WERI-Rb-1 (cell line): ENCODE measurements around the gene APOBEC3A.
"Not testable (repeated sequence)": the region's sequence is repeated elsewhere in the genome, so short reads cannot be mapped to it uniquely, and the experiment has no call there.

Experiments used
- DNase-seq: peaks from one replicate; pipeline ENCODE4 v3.0.0-alpha.2; 2020
- H3K27ac ChIP-seq: fragments of 250-450 bp; sonication (Bioruptor Pico); 2 replicates; pipeline ENCODE4 v1.5.1; 2020; ENCODE audit warnings: mild to moderate bottlenecking, moderate library complexity
- H3K27me3 ChIP-seq: fragments of 250-450 bp; sonication (Bioruptor Pico); 2 replicates; pipeline ENCODE4 v1.5.1; 2021; ENCODE audit warnings: mild to moderate bottlenecking, low read depth, moderate library complexity; ENCODE audit not compliant: insufficient read depth, severe bottlenecking
- H3K36me3 ChIP-seq: fragments of 250-450 bp; sonication (Bioruptor Pico); 2 replicates; pipeline ENCODE4 v1.5.1; 2020; ENCODE audit warnings: mild to moderate bottlenecking, moderate library complexity
- H3K4me3 ChIP-seq: 2 replicates; pipeline ENCODE4 v1.5.1; 2011; ENCODE audit warnings: low read depth, mild to moderate bottlenecking, control low read depth, low read length
- H3K9me3 ChIP-seq: fragments of 250-450 bp; sonication (Bioruptor Pico); 2 replicates; pipeline ENCODE4 v1.5.1; 2021; ENCODE audit warnings: mild to moderate bottlenecking, moderate library complexity; ENCODE audit not compliant: severe bottlenecking
- CTCF ChIP-seq: IDR thresholded peaks from 2 replicates; pipeline ENCODE4 v1.5.1; 2011; ENCODE audit warnings: low read depth, mild to moderate bottlenecking, control low read depth, inconsistent platforms, low read length

APOBEC3A gene

DNA sequence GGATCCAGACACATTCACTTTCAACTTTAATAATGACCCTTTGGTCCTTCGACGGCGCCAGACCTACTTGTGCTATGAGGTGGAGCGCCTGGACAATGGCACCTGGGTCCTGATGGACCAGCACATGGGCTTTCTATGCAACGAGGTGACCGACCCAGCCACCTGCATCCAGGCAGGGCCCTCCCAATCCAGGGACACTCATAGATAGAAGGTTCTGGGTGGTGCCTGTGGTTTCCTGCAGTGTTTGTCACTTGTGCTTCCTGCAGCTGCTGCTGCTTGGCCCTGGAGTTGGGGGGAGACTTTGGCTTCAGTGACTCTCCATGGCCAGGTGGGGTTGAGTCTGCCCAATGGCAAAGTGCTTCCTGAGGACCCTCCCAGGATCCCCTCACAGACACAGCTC, 32.1 kb downstream of the APOBEC3A start:
- no peak for DNase-seq
- no peaks in the 10 kb centered on the region for H3K36me3 ChIP-seq
- no peak overlapping the region for H3K4me3 ChIP-seq
- H3K27ac ChIP-seq, result no peak overlapping the region
- no peaks in the 10 kb centered on the region for H3K9me3 ChIP-seq
- no peaks in the 10 kb centered on the region for H3K27me3 ChIP-seq
- no peak for TF ChIP-seq CTCF

GRCh38 chr22:38992871-38993371, 35.5 kb downstream of the APOBEC3A start:
- H3K27ac ChIP-seq, H3K4me3 ChIP-seq, H3K27me3 ChIP-seq, H3K36me3 ChIP-seq, H3K9me3 ChIP-seq: not testable (repeated sequence)
- DNase-seq, result peak; percentile 81

- DNase-seq, result no peak
- no peak for TF ChIP-seq CTCF
- no peaks in the 10 kb centered on the region for H3K27me3 ChIP-seq
- peaks cover 3% of the 10 kb centered on the region for H3K9me3 ChIP-seq
- H3K36me3 ChIP-seq, result no peaks in the 10 kb centered on the region
- no peak overlapping the region for H3K4me3 ChIP-seq
- no peak overlapping the region for H3K27ac ChIP-seq
Measured at GRCh38 chr22:38996105-38996504, 38.7 kb downstream of the APOBEC3A start.

DNA sequence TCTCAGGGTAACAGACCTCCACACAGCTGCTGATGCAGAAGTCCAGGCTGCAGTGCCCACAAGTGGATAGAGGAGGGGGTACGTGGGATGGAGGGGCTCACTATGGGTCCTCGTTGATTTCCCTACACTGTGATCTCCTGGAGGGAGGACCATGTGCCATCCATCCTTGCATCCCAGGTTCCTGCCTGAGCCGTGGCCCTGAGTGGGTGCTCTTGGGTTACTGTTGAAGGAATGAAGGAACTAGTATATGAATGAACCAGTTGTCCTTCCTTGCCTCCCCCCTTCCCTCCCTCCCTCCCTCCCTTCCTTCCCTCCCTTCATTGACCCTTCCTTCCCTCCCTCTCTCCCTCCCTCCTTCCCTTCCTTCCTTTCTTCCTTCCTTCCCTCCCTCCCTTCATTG, 40.1 kb downstream of the APOBEC3A start:
- TF ChIP-seq CTCF, result no peak
- Histone ChIP-seq H3K27ac (no peak overlapping the region), H3K36me3 (no peaks in the 10 kb centered on the region), H3K4me3 (no peak overlapping the region), H3K27me3 (no peaks in the 10 kb centered on the region), H3K9me3 (peaks cover 3% of the 10 kb centered on the region)
- DNase-seq, result no peak

DNA sequence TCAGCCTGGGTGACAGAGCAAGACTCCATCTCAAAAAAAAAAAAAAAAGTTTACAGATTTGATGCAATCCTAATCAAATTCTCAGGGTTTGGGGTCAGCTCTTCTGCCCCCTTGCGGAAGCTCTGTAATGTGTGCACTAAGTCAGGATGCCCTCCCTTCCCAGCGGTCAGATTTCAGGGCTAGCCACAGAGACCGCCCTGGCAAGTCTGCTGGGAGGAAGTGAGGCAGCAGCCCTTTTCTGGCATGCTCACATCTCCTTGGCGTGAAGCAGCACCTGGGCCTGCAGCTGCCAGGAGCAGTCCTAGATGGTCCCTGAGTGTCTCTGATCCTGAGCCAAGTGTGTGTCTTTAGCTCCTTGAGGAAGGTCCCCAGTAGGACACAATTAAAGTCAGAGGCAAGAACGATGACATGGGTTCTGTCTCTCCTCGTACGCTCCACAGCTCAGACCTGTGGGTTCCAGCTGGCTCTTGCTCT, 45.8 kb downstream of the APOBEC3A start:
- no peak overlapping the region for H3K4me3 ChIP-seq
- peak; percentile 49 for TF ChIP-seq CTCF
- no peak overlapping the region for H3K27ac ChIP-seq
- peak; percentile 63 for DNase-seq
- H3K27me3 ChIP-seq, result no peaks in the 10 kb centered on the region
- H3K36me3 ChIP-seq, result no peaks in the 10 kb centered on the region
- H3K9me3 ChIP-seq, result no peaks in the 10 kb centered on the region

DNA sequence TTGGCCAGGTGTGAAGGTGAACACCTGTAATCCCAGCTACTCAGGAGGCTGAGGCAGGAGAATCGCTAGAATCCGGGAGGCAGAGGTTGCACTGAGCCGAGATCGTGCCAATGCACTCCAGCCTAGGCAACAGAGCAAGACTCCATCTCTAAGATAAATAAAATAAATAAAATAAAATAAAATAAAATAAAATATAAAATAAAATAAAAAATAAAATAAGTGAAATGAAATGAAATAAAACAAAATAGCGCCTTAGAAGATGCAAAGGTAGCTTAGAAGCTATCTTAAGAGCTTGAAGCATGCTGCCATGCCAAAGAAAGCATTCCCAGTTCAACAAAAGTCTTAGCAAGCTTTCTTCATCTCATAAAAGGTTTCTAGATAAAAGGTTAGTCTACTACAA, 49.8 kb downstream of the APOBEC3A start:
- no peaks in the 10 kb centered on the region for H3K36me3 ChIP-seq
- no peak for TF ChIP-seq CTCF
- no peaks in the 10 kb centered on the region for H3K27me3 ChIP-seq
- no peak overlapping the region for H3K27ac ChIP-seq
- H3K4me3 ChIP-seq, result no peak overlapping the region
- no peaks in the 10 kb centered on the region for H3K9me3 ChIP-seq
- no peak for DNase-seq

DNA sequence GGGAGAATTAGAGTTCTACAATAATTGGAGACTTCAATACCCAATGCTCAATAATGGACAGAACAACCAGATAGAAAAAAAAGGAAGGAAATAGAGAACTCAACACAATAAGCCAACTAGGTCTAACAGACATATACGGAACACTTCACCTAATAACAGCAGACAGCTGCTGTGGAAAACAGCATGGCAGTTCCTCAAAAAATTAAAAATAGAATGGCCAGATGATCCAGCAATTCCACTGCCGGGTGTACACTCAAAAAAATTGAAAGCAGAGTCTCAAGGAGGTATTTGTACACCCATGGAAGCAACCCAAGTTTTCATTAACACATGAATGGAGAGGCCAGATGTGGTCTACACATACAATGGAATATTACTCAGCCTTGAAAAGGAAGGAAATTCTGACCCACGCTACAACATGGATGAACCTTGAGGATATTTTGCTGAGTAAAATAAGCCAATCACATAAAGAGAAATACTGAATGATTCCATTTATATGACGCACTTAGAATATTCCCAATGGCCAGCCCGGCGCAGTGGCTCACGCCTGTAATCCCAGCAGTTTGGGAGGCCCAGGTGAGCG, 51.0 kb downstream of the APOBEC3A start:
- not testable (repeated sequence) for H3K27me3 ChIP-seq, H3K36me3 ChIP-seq, H3K9me3 ChIP-seq, DNase-seq, H3K27ac ChIP-seq, H3K4me3 ChIP-seq
